RKO (cell line): ENCODE measurements around the gene TOR1AIP2.
"Not testable (repeated sequence)": the region's sequence is repeated elsewhere in the genome, so short reads cannot be mapped to it uniquely, and the experiment has no call there.

Experiments used
- DNase-seq: peaks from one replicate; pipeline ENCODE4 v3.0.0-alpha.2; 2016; ENCODE audit warnings: low spot score

TOR1AIP2 gene

GRCh38 chr1:179807691-179808485 is 69.7 kb downstream of the TOR1AIP2 start:
- DNase-seq = peak; percentile 29

- DNase-seq = no peak
Observed at GRCh38 chr1:179807291-179807690, 70.3 kb downstream of the TOR1AIP2 start.

GRCh38 chr1:179806333-179806732 is 71.3 kb downstream of the TOR1AIP2 start:
- DNase-seq = no peak

DNA sequence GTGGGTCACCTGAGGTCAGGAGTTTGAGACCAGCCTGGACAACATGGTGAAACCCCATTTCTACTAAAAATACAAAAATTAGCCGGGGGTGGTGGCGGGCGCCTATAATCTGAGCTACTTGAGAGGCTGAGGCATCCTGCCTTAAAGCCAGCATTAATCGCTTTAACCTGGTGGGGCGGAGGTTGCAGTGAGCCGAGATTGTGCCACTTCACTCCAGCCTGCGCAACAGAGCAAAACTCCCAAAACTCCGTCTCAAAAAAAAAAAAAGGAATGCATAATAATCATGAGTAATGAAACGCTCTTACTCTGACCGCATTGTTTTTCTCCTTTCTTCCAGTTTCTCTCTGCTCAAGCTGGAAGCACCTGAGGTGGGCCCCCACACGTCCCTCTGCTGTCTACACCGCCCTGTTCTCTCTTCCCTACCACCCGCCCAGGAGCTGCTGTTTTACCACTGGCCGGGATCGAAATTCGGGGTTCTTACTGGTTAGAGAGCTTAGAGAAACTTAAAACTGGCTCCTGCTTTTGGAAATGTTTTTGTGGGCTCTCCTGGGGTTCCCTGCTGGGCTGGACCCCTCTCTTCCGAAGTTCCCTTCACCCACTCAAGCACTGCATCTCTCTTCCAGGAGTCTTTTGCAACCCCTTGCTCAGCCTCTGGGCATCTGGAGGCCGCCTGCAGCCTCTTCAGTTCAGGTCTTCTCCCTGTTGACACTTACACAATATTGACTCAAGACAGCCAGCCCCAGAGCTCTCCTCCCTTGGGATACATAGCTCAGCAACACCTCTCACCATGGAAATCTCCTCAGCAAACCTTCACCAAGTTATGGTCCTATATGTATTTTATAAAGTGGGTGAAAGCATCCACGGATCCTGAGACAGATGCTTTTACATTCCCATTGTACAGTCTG is 72.1 kb downstream of the TOR1AIP2 start:
- DNase-seq = no peak

GRCh38 chr1:179804417-179804816 is 73.2 kb downstream of the TOR1AIP2 start:
- DNase-seq = not testable (repeated sequence)

GRCh38 chr1:179803918-179804317 is 73.7 kb downstream of the TOR1AIP2 start:
- DNase-seq = no peak

- DNase-seq = no peak
Observed at GRCh38 chr1:179803104-179803503, 74.5 kb downstream of the TOR1AIP2 start.

GRCh38 chr1:179800481-179800880 is 77.1 kb downstream of the TOR1AIP2 start:
- no peak for DNase-seq

- DNase-seq = no peak
Observed at GRCh38 chr1:179798864-179799516, 78.6 kb downstream of the TOR1AIP2 start.

DNA sequence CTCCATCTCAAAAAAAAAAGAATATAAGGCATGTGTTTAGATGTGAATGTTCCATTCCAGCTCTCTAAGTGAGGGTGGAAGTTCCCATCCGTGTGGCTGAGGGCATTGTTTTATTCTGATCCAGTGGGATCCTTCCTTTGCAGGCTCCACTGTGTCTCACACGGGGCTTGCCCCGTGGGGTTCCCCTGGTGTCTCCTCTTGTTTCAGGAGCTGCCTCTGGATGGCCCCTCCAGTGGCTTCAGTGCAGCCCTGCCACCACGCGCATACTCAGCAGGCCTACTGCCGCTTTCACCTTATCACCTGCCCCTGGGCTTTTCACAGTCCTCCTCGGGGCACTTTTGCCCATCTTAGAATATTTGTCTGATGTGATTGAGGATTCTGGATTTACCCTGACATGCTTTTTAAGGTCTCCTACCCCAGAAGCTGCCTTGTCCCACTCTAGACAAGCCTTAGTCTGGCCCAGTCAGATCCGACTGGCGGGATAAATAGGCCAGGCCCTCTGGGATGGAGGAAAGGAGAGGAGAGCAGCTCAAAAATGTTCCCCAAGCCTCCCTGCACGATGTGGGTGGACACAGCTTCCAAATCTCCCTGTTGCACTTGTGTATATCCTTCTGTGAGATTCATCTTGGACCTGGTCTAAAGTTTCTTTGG is 79.3 kb downstream of the TOR1AIP2 start:
- DNase-seq = no peak

DNA sequence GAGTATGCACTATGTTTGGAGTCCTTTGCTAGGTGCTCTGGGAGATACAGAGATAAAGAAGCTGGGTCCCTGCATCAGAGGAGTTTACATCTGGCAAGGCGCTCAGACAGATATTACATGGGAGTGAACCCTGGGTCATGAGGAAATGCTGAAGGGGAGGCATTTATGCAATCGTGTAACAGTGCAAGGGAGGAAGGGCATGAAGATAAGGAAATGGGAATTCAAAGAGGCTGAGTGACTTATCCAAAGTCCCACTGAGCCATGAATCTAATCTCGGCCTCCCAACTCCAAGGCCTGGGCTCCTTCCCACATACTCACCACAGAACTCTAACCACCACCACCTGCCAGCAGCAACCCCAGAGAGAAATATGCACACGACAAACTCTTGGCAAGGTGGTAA is 82.9 kb downstream of the TOR1AIP2 start:
- no peak for DNase-seq

DNA sequence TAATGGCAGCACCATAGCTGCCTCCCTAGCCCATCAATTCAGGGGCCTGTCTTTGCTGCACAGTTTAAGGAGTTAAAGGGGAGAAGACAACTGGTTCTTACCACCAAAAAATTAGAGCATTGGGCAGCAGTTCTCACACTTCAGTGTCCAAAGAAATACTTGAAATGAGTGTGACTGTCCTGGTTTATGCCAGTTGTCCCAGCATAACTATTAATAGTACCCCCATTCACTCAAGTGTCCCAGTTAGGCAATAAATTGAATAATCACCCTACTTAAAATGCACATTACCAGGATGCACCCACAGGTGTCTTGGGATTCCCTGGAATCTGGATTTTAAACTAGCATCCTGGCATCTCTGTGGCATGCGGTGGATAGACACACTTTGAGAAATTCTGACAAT is 83.5 kb downstream of the TOR1AIP2 start:
- DNase-seq = no peak

- no peak for DNase-seq
Observed at GRCh38 chr1:179793281-179793680, 84.3 kb downstream of the TOR1AIP2 start.
